ENCODE results near the gene SLC5A9. TPM values are rescaled to one million over a fixed set of nuclear protein-coding genes. Genes with fewer than 3 reads are reported as not detected.

SLC5A9 gene
- total and polyA plus RNA-seq, 10 of the 15 experiments (the other 5 are each of a cell fraction or from before 2014, with no cell fraction given) = 0.03 TPM; not detected in 9

GRCh38 chr1:48246727-48247126 lies 24.2 kb downstream of the SLC5A9 start:
- ChIA-PET POLR2A (no interaction called here), SMC1A (ENCODE audit: uncharacterized antibody, unreplicated experiment) (no interaction called here), CTCF (no interaction called here), RAD21 (ENCODE audit: unreplicated experiment) (no interaction called here)
- Histone ChIP-seq H3K4me1 (ENCODE audit: control insufficient read depth, insufficient read depth, low read length) (no peaks in the 10 kb centered on the region), H2AFZ (ENCODE audit: control insufficient read depth, low read depth, low read length) (no peak overlapping the region), H3K9ac (ENCODE audit: control insufficient read depth, insufficient read depth, low read length) (no peak overlapping the region), H3K36me3 (ENCODE audit: control insufficient read depth in 2 of 2, insufficient read depth in 2 of 2, low read length in 1 of 2) (no peaks in the 10 kb centered on the region), H3K9me3 (replicated peaks; ENCODE audit: control insufficient read depth, insufficient read depth, low read length) (no peaks in the 10 kb centered on the region), H4K20me1 (ENCODE audit: control insufficient read depth, insufficient read depth) (no peaks in the 10 kb centered on the region; the same call in 1 of the 2 replicates), H3K79me2 (ENCODE audit: control insufficient read depth, insufficient read depth, low read length) (no peaks in the 10 kb centered on the region), H3K4me3 (no peak overlapping the region), H3K27me3 (replicated peaks in 1 of 2; ENCODE audit: control insufficient read depth in 2 of 2, insufficient read depth in 2 of 2, low read length in 1 of 2) (no peaks in the 10 kb centered on the region), H3K27ac (ENCODE audit: control insufficient read depth, insufficient read depth) (no peak overlapping the region), H3K4me2 (ENCODE audit: control insufficient read depth, insufficient read depth) (no peak overlapping the region)
- DNase-seq (ENCODE audit: low read depth, low spot score) (no peak), FAIRE-seq (no peak), ATAC-seq (no peak)
- in situ Hi-C loops (cut with MboI) = no loop called here
- no TSS peak for BruUV-seq (replicated peaks)
- intact Hi-C loops (cut with micrococcal nuclease; ENCODE audit: unreplicated experiment) = no loop called here
- 0% methylated on average over 1 of the region's 1 CpG for WGBS (ENCODE audit: insufficient coverage, insufficient replicate concordance, low lambda C conversion rate, missing lambda C conversion rate)
- TF ChIP-seq LARP7 (IDR thresholded peaks at IDR 0.05) (no peak), GABPA (IDR thresholded peaks at IDR 0.05; ENCODE audit: low read depth) (no peak), CHD2 (IDR thresholded peaks at IDR 0.05; ENCODE audit: borderline replicate concordance, low read depth, low read length) (no peak), ZNF24 (IDR thresholded peaks at IDR 0.05) (no peak), BHLHE40 (IDR thresholded peaks at IDR 0.05; ENCODE audit: borderline replicate concordance in 1 of 2, low read depth in 2 of 2, low read length in 1 of 2) (no peak), PAX5 (IDR thresholded peaks at IDR 0.05; ENCODE audit: borderline replicate concordance, low read depth, low read length) (no peak), BACH1 (IDR thresholded peaks at IDR 0.05; ENCODE audit: borderline replicate concordance) (no peak), SUPT20H (IDR thresholded peaks at IDR 0.05; ENCODE audit: borderline replicate concordance, control insufficient read depth, low read depth, low read length) (no peak), TCF3 (IDR thresholded peaks at IDR 0.05; ENCODE audit: borderline replicate concordance, insufficient read depth, low read depth, low read length) (no peak), SMARCA5 (IDR thresholded peaks at IDR 0.05) (no peak)
- TF ChIP-seq, protein P1, sequence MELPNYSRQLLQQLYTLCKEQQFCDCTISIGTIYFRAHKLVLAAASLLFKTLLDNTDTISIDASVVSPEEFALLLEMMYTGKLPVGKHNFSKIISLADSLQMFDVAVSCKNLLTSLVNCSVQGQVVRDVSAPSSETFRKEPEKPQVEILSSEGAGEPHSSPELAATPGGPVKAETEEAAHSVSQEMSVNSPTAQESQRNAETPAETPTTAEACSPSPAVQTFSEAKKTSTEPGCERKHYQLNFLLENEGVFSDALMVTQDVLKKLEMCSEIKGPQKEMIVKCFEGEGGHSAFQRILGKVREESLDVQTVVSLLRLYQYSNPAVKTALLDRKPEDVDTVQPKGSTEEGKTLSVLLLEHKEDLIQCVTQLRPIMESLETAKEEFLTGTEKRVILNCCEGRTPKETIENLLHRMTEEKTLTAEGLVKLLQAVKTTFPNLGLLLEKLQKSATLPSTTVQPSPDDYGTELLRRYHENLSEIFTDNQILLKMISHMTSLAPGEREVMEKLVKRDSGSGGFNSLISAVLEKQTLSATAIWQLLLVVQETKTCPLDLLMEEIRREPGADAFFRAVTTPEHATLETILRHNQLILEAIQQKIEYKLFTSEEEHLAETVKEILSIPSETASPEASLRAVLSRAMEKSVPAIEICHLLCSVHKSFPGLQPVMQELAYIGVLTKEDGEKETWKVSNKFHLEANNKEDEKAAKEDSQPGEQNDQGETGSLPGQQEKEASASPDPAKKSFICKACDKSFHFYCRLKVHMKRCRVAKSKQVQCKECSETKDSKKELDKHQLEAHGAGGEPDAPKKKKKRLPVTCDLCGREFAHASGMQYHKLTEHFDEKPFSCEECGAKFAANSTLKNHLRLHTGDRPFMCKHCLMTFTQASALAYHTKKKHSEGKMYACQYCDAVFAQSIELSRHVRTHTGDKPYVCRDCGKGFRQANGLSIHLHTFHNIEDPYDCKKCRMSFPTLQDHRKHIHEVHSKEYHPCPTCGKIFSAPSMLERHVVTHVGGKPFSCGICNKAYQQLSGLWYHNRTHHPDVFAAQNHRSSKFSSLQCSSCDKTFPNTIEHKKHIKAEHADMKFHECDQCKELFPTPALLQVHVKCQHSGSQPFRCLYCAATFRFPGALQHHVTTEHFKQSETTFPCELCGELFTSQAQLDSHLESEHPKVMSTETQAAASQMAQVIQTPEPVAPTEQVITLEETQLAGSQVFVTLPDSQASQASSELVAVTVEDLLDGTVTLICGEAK (IDR thresholded peaks at IDR 0.05; ENCODE audit: borderline replicate concordance) = no peak
